ENCODE data around the gene PAK4. TPM values are rescaled to one million over a fixed set of nuclear protein-coding genes. Genes with fewer than 3 reads are reported as not detected.
"Not testable (repeated sequence)": the region's sequence is repeated elsewhere in the genome, so short reads cannot be mapped to it uniquely, and the experiment has no call there.

PAK4 gene
- total and polyA plus RNA-seq, 8 donors, result 4.2 to 80.4 (median 24.4) TPM

DNA sequence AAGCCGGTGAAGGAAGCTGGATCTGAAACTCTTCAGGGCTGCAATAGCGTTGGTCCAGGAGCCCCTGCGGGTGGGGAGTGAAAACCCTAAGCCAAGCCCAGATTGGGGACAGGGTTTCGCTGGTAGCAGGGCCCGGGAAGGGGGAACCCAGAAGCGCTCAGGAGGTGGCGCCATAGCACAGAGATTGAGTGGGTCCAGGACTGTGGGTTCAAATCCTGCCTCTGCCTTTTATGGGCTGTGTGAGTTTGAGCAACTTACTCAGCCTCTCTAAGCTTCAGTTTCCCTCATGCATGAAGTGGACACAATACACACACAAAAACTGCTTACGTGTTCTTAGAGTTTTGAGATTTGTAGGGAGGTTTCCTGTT lies 86.8 kb downstream of the PAK4 start:
- no peaks in the 10 kb centered on the region for H3K36me3 ChIP-seq
- H3K27ac ChIP-seq, result no peak overlapping the region
- peak; percentile 32 to 59 for DNase-seq
- TF ChIP-seq EP300 (IDR thresholded peaks at IDR 0.05), result no peak
- TF ChIP-seq, protein P1, sequence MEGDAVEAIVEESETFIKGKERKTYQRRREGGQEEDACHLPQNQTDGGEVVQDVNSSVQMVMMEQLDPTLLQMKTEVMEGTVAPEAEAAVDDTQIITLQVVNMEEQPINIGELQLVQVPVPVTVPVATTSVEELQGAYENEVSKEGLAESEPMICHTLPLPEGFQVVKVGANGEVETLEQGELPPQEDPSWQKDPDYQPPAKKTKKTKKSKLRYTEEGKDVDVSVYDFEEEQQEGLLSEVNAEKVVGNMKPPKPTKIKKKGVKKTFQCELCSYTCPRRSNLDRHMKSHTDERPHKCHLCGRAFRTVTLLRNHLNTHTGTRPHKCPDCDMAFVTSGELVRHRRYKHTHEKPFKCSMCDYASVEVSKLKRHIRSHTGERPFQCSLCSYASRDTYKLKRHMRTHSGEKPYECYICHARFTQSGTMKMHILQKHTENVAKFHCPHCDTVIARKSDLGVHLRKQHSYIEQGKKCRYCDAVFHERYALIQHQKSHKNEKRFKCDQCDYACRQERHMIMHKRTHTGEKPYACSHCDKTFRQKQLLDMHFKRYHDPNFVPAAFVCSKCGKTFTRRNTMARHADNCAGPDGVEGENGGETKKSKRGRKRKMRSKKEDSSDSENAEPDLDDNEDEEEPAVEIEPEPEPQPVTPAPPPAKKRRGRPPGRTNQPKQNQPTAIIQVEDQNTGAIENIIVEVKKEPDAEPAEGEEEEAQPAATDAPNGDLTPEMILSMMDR (IDR thresholded peaks at IDR 0.05), result peak in 3 of 7 experiments; percentile 14 to 46 (median 32)
- peaks cover 0 to 19% (median 10%) of the 10 kb centered on the region in 4 donors for H3K9me3 ChIP-seq
- 14 to 28% (median 25%) methylated on average over 6 to 8 of the region's 8 CpGs for WGBS, 5 donors
- H3K4me1 ChIP-seq, result no peaks in the 10 kb centered on the region
- H3K27me3 ChIP-seq, result peaks cover 0 to 19% (median 0%) of the 10 kb centered on the region in 3 donors
- intact Hi-C loops (cut with DNase I; ENCODE audit: low total_unique reads), result no loop called here
- H3K4me3 ChIP-seq, result no peak overlapping the region

DNA sequence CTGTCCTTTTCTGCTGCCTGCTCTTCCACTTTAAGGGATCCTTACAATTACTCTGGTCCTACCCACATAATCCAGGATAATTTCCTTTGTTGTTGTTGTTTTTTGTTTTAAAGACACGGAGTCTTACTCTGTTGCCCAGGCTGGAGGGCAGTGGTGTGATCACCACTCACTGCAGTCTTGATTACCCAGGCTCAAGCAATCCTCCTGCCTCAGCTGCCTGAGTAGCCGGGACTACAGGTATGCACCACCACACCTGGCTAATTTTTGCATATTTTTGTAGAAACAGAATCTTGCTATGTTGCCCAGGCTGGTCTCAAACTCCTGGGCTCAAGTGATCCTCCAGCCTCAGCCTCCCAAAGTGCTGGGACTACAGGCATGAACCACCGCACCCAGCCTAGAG lies 89.7 kb downstream of the PAK4 start:
- H3K4me3 ChIP-seq; H3K4me1 ChIP-seq; DNase-seq; intact Hi-C loops (cut with DNase I; ENCODE audit: low total_unique reads); H3K36me3 ChIP-seq; H3K27ac ChIP-seq: not testable (repeated sequence)
- Histone ChIP-seq H3K27me3 (peaks cover 0 to 38% (median 0%) of the 10 kb centered on the region in 3 donors), H3K9me3 (peaks cover 0 to 19% (median 10%) of the 10 kb centered on the region in 4 donors)
- WGBS, 5 donors, result 84 to 96% (median 90%) methylated on average over 3 of the region's 3 CpGs

DNA sequence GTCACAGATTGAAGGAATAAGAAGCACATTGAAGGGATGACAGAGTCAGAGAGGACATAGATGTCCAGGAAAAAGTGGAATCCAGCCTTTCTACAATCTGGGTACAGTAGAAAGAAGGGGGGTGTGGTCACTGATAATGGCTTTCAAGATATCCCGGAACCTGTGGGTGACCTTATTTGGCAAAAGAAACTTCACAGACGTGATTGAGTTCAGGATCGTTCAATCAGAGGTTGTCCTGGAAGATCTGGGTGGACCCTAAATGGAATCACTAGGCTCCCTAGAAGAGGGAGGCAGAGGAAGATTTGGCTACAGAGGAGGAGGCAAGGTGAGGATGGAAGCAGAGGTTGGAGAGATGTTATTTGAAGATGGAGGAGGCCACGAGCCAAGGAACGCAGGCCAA lies 91.5 kb downstream of the PAK4 start:
- Histone ChIP-seq H3K27me3 (peaks cover 0 to 48% (median 0%) of the 10 kb centered on the region in 3 donors), H3K4me1 (no peaks in the 10 kb centered on the region), H3K4me3 (no peak overlapping the region), H3K27ac (no peak overlapping the region), H3K9me3 (peaks cover 0 to 19% (median 10%) of the 10 kb centered on the region in 4 donors), H3K36me3 (no peaks in the 10 kb centered on the region)
- no peak for DNase-seq
- TF ChIP-seq EP300 (IDR thresholded peaks at IDR 0.05) (no peak), POLR2AphosphoS5 (IDR thresholded peaks at IDR 0.05) (no peak), POLR2A (IDR thresholded peaks at IDR 0.05) (no peak)
- TF ChIP-seq, protein P1 (IDR thresholded peaks at IDR 0.05), result no peak
- 62 to 77% (median 65%) methylated on average over 5 of the region's 5 CpGs for WGBS, 5 donors
- intact Hi-C loops (cut with DNase I; ENCODE audit: low total_unique reads), result no loop called here

DNA sequence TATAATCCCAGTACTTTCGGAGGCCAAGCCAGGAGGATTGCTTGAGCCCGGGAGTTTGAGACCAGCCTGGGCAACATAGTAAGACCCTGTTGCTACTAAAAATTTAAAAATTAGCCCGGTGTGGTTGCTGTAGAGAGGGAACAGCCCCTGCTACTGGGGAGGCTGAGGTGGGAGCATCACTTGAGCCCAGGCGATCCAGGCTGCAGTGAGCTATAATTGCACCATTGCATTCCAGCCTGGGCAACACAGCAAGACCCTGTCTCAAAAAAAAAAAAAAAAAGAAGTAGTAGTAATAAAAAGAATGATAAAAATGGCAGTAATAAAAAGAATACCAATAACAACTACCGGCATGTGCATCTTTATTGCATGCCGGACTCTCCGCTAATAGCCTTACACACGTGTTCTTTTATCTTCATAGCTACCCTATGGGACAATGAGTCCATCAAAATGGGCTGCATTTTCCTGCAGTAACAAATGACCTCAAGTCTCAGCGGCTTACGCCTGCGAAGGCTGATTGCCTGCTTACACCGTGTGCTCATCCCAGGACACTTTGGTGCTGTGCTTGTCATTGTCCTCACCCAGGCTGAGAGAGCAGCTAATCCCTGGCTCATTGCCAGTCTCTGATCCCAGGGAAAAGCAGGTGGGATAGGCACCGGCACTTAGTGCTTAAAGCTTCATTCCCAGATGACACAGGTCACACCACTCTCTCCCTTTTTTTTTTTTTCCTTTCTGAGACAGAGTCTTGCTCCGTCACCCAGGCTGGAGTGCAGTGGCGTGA lies 92.8 kb downstream of the PAK4 start:
- intact Hi-C loops (cut with DNase I; ENCODE audit: low total_unique reads), result no loop called here
- peaks cover 0 to 60% (median 0%) of the 10 kb centered on the region in 3 donors for H3K27me3 ChIP-seq
- H3K4me3 ChIP-seq, result no peak overlapping the region
- H3K4me1 ChIP-seq, result no peaks in the 10 kb centered on the region
- no peak overlapping the region for H3K27ac ChIP-seq
- TF ChIP-seq EP300 (IDR thresholded peaks at IDR 0.05), result no peak
- TF ChIP-seq POLR2AphosphoS5 (IDR thresholded peaks at IDR 0.05), result no peak
- TF ChIP-seq POLR2A (IDR thresholded peaks at IDR 0.05), result no peak
- TF ChIP-seq, protein P1 (IDR thresholded peaks at IDR 0.05), result no peak
- WGBS, 5 donors, result 77 to 87% (median 85%) methylated on average over 15 of the region's 15 CpGs
- H3K9me3 ChIP-seq, result peaks cover 0 to 19% (median 10%) of the 10 kb centered on the region in 4 donors
- H3K36me3 ChIP-seq, result no peaks in the 10 kb centered on the region
- DNase-seq, result no peak

DNA sequence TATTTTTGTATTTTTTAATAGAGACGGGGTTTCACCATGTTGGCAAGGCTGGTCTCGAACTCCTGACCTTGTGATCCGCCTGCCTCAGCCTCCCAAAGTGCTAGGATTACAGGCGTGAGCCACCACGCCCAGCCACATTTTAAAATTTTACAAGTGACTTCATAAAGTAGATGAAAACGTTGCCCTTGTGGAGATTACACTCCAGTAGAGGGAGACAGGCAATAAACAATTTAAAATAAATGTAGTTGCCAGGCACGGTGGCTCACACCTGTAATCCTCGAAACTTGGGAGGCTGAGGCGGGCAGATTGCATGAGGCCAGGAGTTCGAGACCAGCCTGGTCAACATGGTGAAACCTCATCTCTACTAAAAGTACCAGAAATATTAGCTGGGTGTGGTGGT lies 93.5 kb downstream of the PAK4 start:
- intact Hi-C loops (cut with DNase I; ENCODE audit: low total_unique reads); DNase-seq; H3K36me3 ChIP-seq; H3K4me3 ChIP-seq; H3K27ac ChIP-seq; H3K4me1 ChIP-seq: not testable (repeated sequence)
- peaks cover 0 to 19% (median 10%) of the 10 kb centered on the region in 4 donors for H3K9me3 ChIP-seq
- 60 to 63% (median 62%) methylated on average over 10 of the region's 10 CpGs for WGBS, 5 donors
- H3K27me3 ChIP-seq, result peaks cover 0 to 66% (median 0%) of the 10 kb centered on the region in 3 donors
